ENCODE results near the gene YES1.
A peak's percentile ranks its signal among the peaks of the same experiment; 100 is the strongest.
"Not testable (repeated sequence)": the region's sequence is repeated elsewhere in the genome, so short reads cannot be mapped to it uniquely, and the experiment has no call there.

Gene YES1

GRCh38 chr18:789397-789796, 22.6 kb downstream of the YES1 start:
- no peak for DNase-seq (ENCODE audit: low read depth)
- TF ChIP-seq, protein P1, sequence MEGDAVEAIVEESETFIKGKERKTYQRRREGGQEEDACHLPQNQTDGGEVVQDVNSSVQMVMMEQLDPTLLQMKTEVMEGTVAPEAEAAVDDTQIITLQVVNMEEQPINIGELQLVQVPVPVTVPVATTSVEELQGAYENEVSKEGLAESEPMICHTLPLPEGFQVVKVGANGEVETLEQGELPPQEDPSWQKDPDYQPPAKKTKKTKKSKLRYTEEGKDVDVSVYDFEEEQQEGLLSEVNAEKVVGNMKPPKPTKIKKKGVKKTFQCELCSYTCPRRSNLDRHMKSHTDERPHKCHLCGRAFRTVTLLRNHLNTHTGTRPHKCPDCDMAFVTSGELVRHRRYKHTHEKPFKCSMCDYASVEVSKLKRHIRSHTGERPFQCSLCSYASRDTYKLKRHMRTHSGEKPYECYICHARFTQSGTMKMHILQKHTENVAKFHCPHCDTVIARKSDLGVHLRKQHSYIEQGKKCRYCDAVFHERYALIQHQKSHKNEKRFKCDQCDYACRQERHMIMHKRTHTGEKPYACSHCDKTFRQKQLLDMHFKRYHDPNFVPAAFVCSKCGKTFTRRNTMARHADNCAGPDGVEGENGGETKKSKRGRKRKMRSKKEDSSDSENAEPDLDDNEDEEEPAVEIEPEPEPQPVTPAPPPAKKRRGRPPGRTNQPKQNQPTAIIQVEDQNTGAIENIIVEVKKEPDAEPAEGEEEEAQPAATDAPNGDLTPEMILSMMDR (conservative IDR thresholded peaks at IDR 0.05; ENCODE audit: low read depth, low read length), result no peak
- no peak overlapping the region for H3K4me3 ChIP-seq (ENCODE audit: low read depth, low read length)

- TF ChIP-seq, protein P1 (conservative IDR thresholded peaks at IDR 0.05; ENCODE audit: low read depth, low read length), result no peak
- DNase-seq (ENCODE audit: low read depth), result no peak
These were observed 26.8 kb downstream of the YES1 start for GRCh38 chr18:785242-785641.

GRCh38 chr18:784470-785172, 27.4 kb downstream of the YES1 start:
- no peak overlapping the region for H3K4me3 ChIP-seq (ENCODE audit: low read depth, low read length)
- TF ChIP-seq, protein P1 (conservative IDR thresholded peaks at IDR 0.05; ENCODE audit: low read depth, low read length), result no peak
- no peak for DNase-seq (ENCODE audit: low read depth)

More at GRCh38 chr18:785242-785641, 26.8 kb downstream of the YES1 start:
- H3K4me3 ChIP-seq (ENCODE audit: low read depth, low read length), result no peak overlapping the region

- DNase-seq (ENCODE audit: low read depth), result peak; percentile 38
- TF ChIP-seq, protein P1 (conservative IDR thresholded peaks at IDR 0.05; ENCODE audit: low read depth, low read length), result no peak
These were observed 33.7 kb downstream of the YES1 start for GRCh38 chr18:778194-778927.

DNA sequence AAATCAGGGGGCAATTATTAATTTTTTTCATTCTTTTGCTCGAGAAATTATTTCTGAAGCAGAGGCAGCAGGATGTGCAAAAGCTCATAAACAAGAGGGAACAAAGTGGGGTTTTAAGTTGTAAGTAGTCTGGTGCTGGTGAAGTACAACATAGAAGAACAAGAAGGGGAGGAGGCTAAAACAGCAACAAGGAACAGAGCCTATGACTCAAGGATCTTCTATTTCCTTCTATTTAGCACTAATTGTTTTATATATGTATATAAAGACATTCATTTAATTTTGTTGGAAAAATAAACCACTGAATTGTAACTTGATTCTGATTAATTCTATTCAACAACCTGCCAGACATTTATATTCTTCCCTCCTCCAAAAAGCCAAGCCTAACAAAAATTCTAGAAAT, 35.0 kb downstream of the YES1 start:
- H3K4me3 ChIP-seq (ENCODE audit: low read depth, low read length), result no peak overlapping the region
- peak; percentile 29 for DNase-seq (ENCODE audit: low read depth)
- TF ChIP-seq, protein P1 (conservative IDR thresholded peaks at IDR 0.05; ENCODE audit: low read depth, low read length), result no peak

More at GRCh38 chr18:778194-778927, 33.7 kb downstream of the YES1 start:
- no peak overlapping the region for H3K4me3 ChIP-seq (ENCODE audit: low read depth, low read length)

GRCh38 chr18:776044-776443, 36.0 kb downstream of the YES1 start:
- not testable (repeated sequence) for DNase-seq (ENCODE audit: low read depth); H3K4me3 ChIP-seq (ENCODE audit: low read depth, low read length)

DNA sequence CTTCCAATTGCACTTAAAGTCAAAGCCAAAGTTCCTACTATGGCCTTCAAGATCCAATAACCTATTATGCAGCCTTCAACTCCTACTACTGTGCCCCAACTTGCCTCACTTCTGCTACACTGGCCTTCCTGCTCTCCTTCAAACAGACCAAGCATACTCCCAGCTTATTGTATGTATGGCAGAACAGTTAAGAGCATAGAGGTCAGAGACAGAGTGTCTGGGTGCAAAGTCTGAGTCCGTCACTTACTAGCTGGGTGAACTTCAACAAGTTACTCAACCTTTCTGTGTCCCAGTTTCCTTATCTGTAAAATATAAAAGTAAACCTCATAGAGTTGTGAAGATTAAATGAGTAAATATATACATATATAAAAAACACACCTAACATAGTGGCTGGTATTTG, 37.2 kb downstream of the YES1 start:
- TF ChIP-seq, protein P1 (conservative IDR thresholded peaks at IDR 0.05; ENCODE audit: low read depth, low read length), result no peak
- H3K4me3 ChIP-seq (ENCODE audit: low read depth, low read length), result no peak overlapping the region
- no peak for DNase-seq (ENCODE audit: low read depth)

All from choroid plexus epithelial cell (primary cell).